Measurements from ENCODE around the gene MAST1.

The MAST1 gene

GRCh38 chr19:12789904-12790619 is 48.3 kb upstream of the MAST1 start:
- H3K9me3 ChIP-seq (ENCODE audit: control insufficient read depth, insufficient read depth, low read depth, low read length), result no peaks in the 10 kb centered on the region
- ChIA-PET CTCF (interaction anchor here (1.5 to 11.8 kb wide), 5 partner anchors 13 to 30 kb away, joined by 6 to 234 read pairs (median 16); partner anchors contain the start of gene HOOK2), POLR2A (interaction anchor here (1.2 to 3.6 kb wide), 4 partner anchors 11 to 30 kb away, joined by 4 to 28 read pairs (median 18); partner anchors contain the start of genes PRDX2 and THSD8)
- peak overlapping the region; percentile 30 for H3K4me3 ChIP-seq (ENCODE audit: low read depth, low read length)
- H3K36me3 ChIP-seq (ENCODE audit: control insufficient read depth in 2 of 2, insufficient read depth in 1 of 2, low read length in 2 of 2), result no peaks in the 10 kb centered on the region; a peak in 1 of 3 replicates
- no peak overlapping the region; the same call in 1 of the 2 replicates for H3K27ac ChIP-seq (ENCODE audit: extremely low read depth, low read depth, low read length)
- peaks cover 21% of the 10 kb centered on the region for H3K4me1 ChIP-seq (ENCODE audit: control insufficient read depth, insufficient read depth, low read length)
- TF ChIP-seq ZNF639 (tag by site-specific recombination; IDR thresholded peaks at IDR 0.05) (peak; percentile 62; the same call in 1 of the 2 replicates), CTCF (tag by site-specific recombination; IDR thresholded peaks at IDR 0.05) (no peak; the same call in 1 of the 2 replicates), YY1 (tag by site-specific recombination; IDR thresholded peaks at IDR 0.05) (0 out of 2 replicates have a peak, but pooled peaks have one; percentile 49), SP3 (tag by site-specific recombination; IDR thresholded peaks at IDR 0.05) (peak; percentile 88), ZNF692 (tag by site-specific recombination; IDR thresholded peaks at IDR 0.05) (peak; percentile 83), WT1 (tag by site-specific recombination; IDR thresholded peaks at IDR 0.05) (peak; percentile 71), ZNF600 (tag by site-specific recombination; IDR thresholded peaks at IDR 0.05) (peak; percentile 81), IKZF3 (tag by site-specific recombination; IDR thresholded peaks at IDR 0.05) (peak; percentile 88), ZBTB8A (tag by site-specific recombination; IDR thresholded peaks at IDR 0.05) (peak; percentile 100), ZBTB48 (tag by site-specific recombination; IDR thresholded peaks at IDR 0.05) (peak; percentile 41; the same call in 1 of the 2 replicates), GLIS2 (tag by site-specific recombination; IDR thresholded peaks at IDR 0.05) (peak; percentile 94), RBAK (tag by site-specific recombination; IDR thresholded peaks at IDR 0.05) (no peak), ZNF174 (tag by site-specific recombination; IDR thresholded peaks at IDR 0.05) (no peak), BCL11A (tag by site-specific recombination; IDR thresholded peaks at IDR 0.05; ENCODE audit: low read depth) (0 out of 2 replicates have a peak, but pooled peaks have one; percentile 5), ZNF423 (tag by site-specific recombination; IDR thresholded peaks at IDR 0.05) (peak; percentile 36; the same call in 1 of the 2 replicates), ZBTB10 (tag by site-specific recombination; IDR thresholded peaks at IDR 0.05) (peak; percentile 90), ZNF10 (tag by site-specific recombination; IDR thresholded peaks at IDR 0.05) (peak; percentile 46; the same call in 1 of the 2 replicates), ZNF311 (tag by site-specific recombination; IDR thresholded peaks at IDR 0.05; ENCODE audit: borderline replicate concordance) (no peak), ZNF114 (tag by site-specific recombination; IDR thresholded peaks at IDR 0.05) (no peak), SP7 (tag by site-specific recombination; IDR thresholded peaks at IDR 0.05) (peak; percentile 93), ZEB2 (tag by site-specific recombination; IDR thresholded peaks at IDR 0.05) (peak; percentile 93), KLF9 (tag by site-specific recombination; IDR thresholded peaks at IDR 0.05; ENCODE audit: low read depth) (peak; percentile 64), ZSCAN23 (tag by site-specific recombination; IDR thresholded peaks at IDR 0.05) (0 out of 2 replicates have a peak, but pooled peaks have one; percentile 29), ZNF398 (tag by site-specific recombination; IDR thresholded peaks at IDR 0.05) (peak; percentile 72), ZNF621 (tag by site-specific recombination; IDR thresholded peaks at IDR 0.05) (no peak), ZNF394 (tag by site-specific recombination; IDR thresholded peaks at IDR 0.05; ENCODE audit: borderline replicate concordance) (peak; percentile 67; the same call in 1 of the 2 replicates), ZNF335 (tag by site-specific recombination; conservative IDR thresholded peaks at IDR 0.05) (peak; percentile 62), ZNF585B (tag by site-specific recombination; IDR thresholded peaks at IDR 0.05) (no peak), TCF7L2 (IDR thresholded peaks at IDR 0.05; ENCODE audit: borderline replicate concordance, low read depth, low read length) (no peak)
